GM23338 (cell line): Measurements from ENCODE around the gene SLC66A2. TPM values are rescaled to one million over a fixed set of nuclear protein-coding genes. Genes with fewer than 3 reads are reported as not detected.

Source experiments
- ATAC-seq: fragments of 200-7000 bp; cut with Tn5 transposase; 3 replicates; pipeline ENCODE4 v1.9.1; 2020
- DNase-seq: peaks from one replicate; pipeline ENCODE4 v3.0.0-alpha.2; 2015; ENCODE audit warnings: low spot score
- H2AFZ ChIP-seq: fragments of 200-600 bp; sonication (generic); 2 replicates; pipeline ENCODE4 v1.8.0; 2016; ENCODE audit warnings: antibody characterized with exemption, mild to moderate bottlenecking, moderate library complexity
- H3F3A ChIP-seq: fragments of 200-600 bp; sonication (generic); replicated peaks from 2 replicates; pipeline ENCODE4 v1.8.0; 2017; ENCODE audit warnings: antibody characterized with exemption, mixed run types, low read depth
- H3K27ac ChIP-seq: fragments of 200-600 bp; sonication (generic); 2 replicates; pipeline ENCODE4 v1.6.1; 2016; ENCODE audit warnings: low read depth
- H3K27me3 ChIP-seq: fragments of 200-600 bp; sonication (generic); 2 replicates; pipeline ENCODE4 v1.8.0; 2016; ENCODE audit warnings: mild to moderate bottlenecking, mixed run types, moderate library complexity; ENCODE audit not compliant: insufficient read depth
- H3K36me3 ChIP-seq: fragments of 200-600 bp; sonication (generic); 2 replicates; pipeline ENCODE4 v1.8.0; 2016; ENCODE audit warnings: mild to moderate bottlenecking; ENCODE audit not compliant: insufficient read depth
- H3K4me1 ChIP-seq: fragments of 200-600 bp; sonication (generic); 2 replicates; pipeline ENCODE4 v1.8.0; 2016; ENCODE audit warnings: mild to moderate bottlenecking, moderate library complexity; ENCODE audit not compliant: insufficient read depth
- H3K4me2 ChIP-seq: fragments of 200-600 bp; sonication (generic); 2 replicates; pipeline ENCODE4 v1.7.1; 2017; ENCODE audit warnings: mixed run types
- H3K4me3 ChIP-seq: fragments of 200-600 bp; sonication (generic); 2 replicates; pipeline ENCODE4 v1.6.1; 2016; ENCODE audit warnings: mixed run types
- H3K79me2 ChIP-seq: fragments of 200-600 bp; sonication (generic); replicated peaks from 2 replicates; pipeline ENCODE4 v1.8.0; 2017; ENCODE audit warnings: mild to moderate bottlenecking; ENCODE audit not compliant: insufficient read depth
- H3K9me2 ChIP-seq: fragments of 200-600 bp; sonication (generic); 2 replicates; pipeline ENCODE4 v1.8.0; 2017; ENCODE audit not compliant: insufficient read depth
- H4K20me1 ChIP-seq: fragments of 200-600 bp; sonication (generic); replicated peaks from 2 replicates; pipeline ENCODE4 v1.8.0; 2017; ENCODE audit warnings: mild to moderate bottlenecking; ENCODE audit not compliant: insufficient read depth
- H3K27ac Mint-ChIP-seq: 2 replicates; pipeline ENCODE4 v1.8.0; 2020; ENCODE audit warnings: inconsistent platforms, mild to moderate bottlenecking, moderate library complexity, mixed read lengths
- H3K27me3 Mint-ChIP-seq: 3 replicates; pipeline ENCODE4 v1.8.0; 2022; ENCODE audit warnings: low read depth, mild to moderate bottlenecking, moderate library complexity, mixed read lengths, inconsistent platforms; ENCODE audit not compliant: insufficient read depth, poor library complexity
- H3K36me3 Mint-ChIP-seq: 3 replicates; pipeline ENCODE4 v1.8.0; 2021; ENCODE audit warnings: low read depth, mild to moderate bottlenecking, inconsistent platforms, moderate library complexity, mixed read lengths
- H3K4me1 Mint-ChIP-seq: 3 replicates; pipeline ENCODE4 v1.8.0; 2020; ENCODE audit warnings: mild to moderate bottlenecking, inconsistent platforms, mixed read lengths
- H3K4me3 Mint-ChIP-seq: 3 replicates; pipeline ENCODE4 v1.8.0; 2021; ENCODE audit warnings: moderate library complexity, mild to moderate bottlenecking, inconsistent platforms, mixed read lengths
- H3K9me3 Mint-ChIP-seq: 3 replicates; pipeline ENCODE4 v1.8.0; 2020; ENCODE audit warnings: moderate library complexity, mild to moderate bottlenecking, inconsistent platforms, mixed read lengths
- CTCF ChIP-seq, 2 experiments: fragments of 200-600 bp in 1 of 2; sonication (generic) in 1 of 2; conservative IDR thresholded peaks; 2 replicates each; pipeline versions ENCODE4 v1.5.1 to v1.6.1; 2016 to 2017; ENCODE audit warnings: antibody characterized with exemption in 2 of 2, low read depth in 2 of 2, mild to moderate bottlenecking in 2 of 2, moderate library complexity in 1 of 2
- ETS1 ChIP-seq: IDR thresholded peaks from 2 replicates; pipeline ENCODE4 v1.6.1; 2016; ENCODE audit warnings: antibody characterized with exemption
- EZH2 ChIP-seq: fragments of 200-600 bp; sonication (generic); IDR thresholded peaks from one replicate; pipeline ENCODE4 v1.8.0; 2017; ENCODE audit warnings: antibody characterized with exemption, mild to moderate bottlenecking, low read depth; ENCODE audit not compliant: unreplicated experiment
- EZH2phosphoT487 ChIP-seq: fragments of 200-600 bp; sonication (generic); IDR thresholded peaks from one replicate; pipeline ENCODE4 v1.8.1; 2018; ENCODE audit warnings: antibody characterized with exemption; ENCODE audit not compliant: unreplicated experiment
- JUNB ChIP-seq: IDR thresholded peaks from one replicate; pipeline ENCODE4 v1.6.1; 2016; ENCODE audit warnings: antibody characterized with exemption; ENCODE audit not compliant: unreplicated experiment
- NANOG ChIP-seq: IDR thresholded peaks from 2 replicates; pipeline ENCODE4 v1.6.1; 2016; ENCODE audit warnings: antibody characterized with exemption, borderline replicate concordance
- REST ChIP-seq: IDR thresholded peaks from one replicate; pipeline ENCODE4 v1.6.1; 2018; ENCODE audit warnings: antibody characterized with exemption; ENCODE audit not compliant: unreplicated experiment
- STAT1 ChIP-seq: IDR thresholded peaks from one replicate; pipeline ENCODE4 v1.6.1; 2016; ENCODE audit warnings: antibody characterized with exemption; ENCODE audit not compliant: unreplicated experiment
- ZNF114 ChIP-seq: fragments of 250-450 bp; sonication (Bioruptor Pico); IDR thresholded peaks from 2 replicates; pipeline ENCODE4 v1.5.0; 2020; ENCODE audit warnings: mild to moderate bottlenecking, moderate library complexity
- polyA plus RNA-seq: library from polyadenylated mRNA; unstranded; fragments of >200 nt; fragmentation: Nextera tagmentation; extraction: Ambion mirVana; gene quantifications from 2 replicates; pipeline ENCODE4 v1.2.1, GENCODE V29; 2016
- total RNA-seq: library from RNA; depleted of rRNA; stranded (reverse); fragments of >200 nt; shearing (Covaris generic); gene quantifications from 2 replicates; pipeline ENCODE4 v1.2.3, GENCODE V29; 2014

SLC66A2 gene
- total and polyA plus RNA-seq, 2 experiments from 2014 or later: 4.0 to 18.1 TPM

GRCh38 chr18:79884294-79884962 lies 67.0 kb downstream of the SLC66A2 start (continued):
- TF ChIP-seq CTCF (conservative IDR thresholded peaks at IDR 0.05; ENCODE audit: low read depth in 2 of 2) (no peak), STAT1 (no peak), JUNB (no peak), EZH2 (no peak), NANOG (no peak), REST (no peak)

- no peaks in the 10 kb centered on the region for H4K20me1 ChIP-seq
- H3K4me2 ChIP-seq: no peak overlapping the region
- no peak for ATAC-seq
- no peaks in the 10 kb centered on the region for H3K36me3 ChIP-seq
- DNase-seq: no peak
- H3K27me3 ChIP-seq: no peaks in the 10 kb centered on the region
- Mint-ChIP-seq H3K27ac (no peak overlapping the region), H3K27me3 (peaks cover 4% of the 10 kb centered on the region), H3K36me3 (no peaks in the 10 kb centered on the region; the same call in 2 of the 3 replicates), H3K9me3 (peaks cover 10% of the 10 kb centered on the region), H3K4me3 (no peak overlapping the region), H3K4me1 (no peaks in the 10 kb centered on the region)
- H2AFZ ChIP-seq: no peak overlapping the region
- no peaks in the 10 kb centered on the region for H3K79me2 ChIP-seq
- H3K9me2 ChIP-seq: no peaks in the 10 kb centered on the region
- H3K27ac ChIP-seq: no peak overlapping the region
- no peaks in the 10 kb centered on the region for H3K4me1 ChIP-seq
- H3K4me3 ChIP-seq: no peak overlapping the region
- H3F3A ChIP-seq: no peaks in the 10 kb centered on the region
- TF ChIP-seq REST (no peak), NANOG (no peak), ETS1 (no peak), EZH2phosphoT487 (no peak), CTCF (conservative IDR thresholded peaks at IDR 0.05; ENCODE audit: low read depth in 2 of 2) (no peak), ZNF114 (CRISPR knock-in tag) (no peak)
Observed at GRCh38 chr18:79883461-79884293, 67.8 kb downstream of the SLC66A2 start.
